SK-N-SH (cell line): ENCODE results near the gene MID1. TPM values are rescaled to one million over a fixed set of nuclear protein-coding genes. Genes with fewer than 3 reads are reported as not detected.

Experiments used
- CTCF ChIA-PET: fragments of 300-600, 350-600 bp; formaldehyde crosslinking; extraction: SDS; loops from one replicate; lab custom pipeline; 2021; lab: Yijun Ruan, JAX
- POLR2A ChIA-PET: fragments of 350-600 bp; sonication (Branson Sonifier 250); formaldehyde crosslinking; extraction: SDS; loops from one replicate; lab custom pipeline; 2020; ENCODE audit warnings: antibody characterized with exemption, inconsistent platforms; lab: Yijun Ruan, JAX
- DNase-seq: peaks from one replicate; pipeline ENCODE4 v3.0.0; 2012
- H2AFZ ChIP-seq: fragments of 200-600 bp; sonication (generic); 2 replicates; pipeline ENCODE4 v1.8.1; 2016; ENCODE audit warnings: antibody characterized with exemption, mild to moderate bottlenecking, low read depth
- H3F3A ChIP-seq: fragments of 200-600 bp; sonication (generic); replicated peaks from 2 replicates; pipeline ENCODE3; 2016; ENCODE audit warnings: antibody characterized with exemption, mild to moderate bottlenecking; ENCODE audit not compliant: insufficient read depth
- H3K27ac ChIP-seq, 2 experiments: fragments of 200-500 bp in 1 of 2; fragments of 200-600 bp in 1 of 2; sonication (Bioruptor generic) in 1 of 2; sonication (generic), shearing (Covaris generic) in 1 of 2; 2 replicates each; pipeline versions ENCODE4 v1.5.1 to v1.6.1; 2014 to 2016; ENCODE audit warnings: low read depth in 2 of 2, inconsistent platforms in 1 of 2, low read length in 1 of 2, mild to moderate bottlenecking in 1 of 2, mixed read lengths in 1 of 2
- H3K27me3 ChIP-seq: fragments of 200-600 bp; sonication (generic), shearing (Covaris generic); 2 replicates; pipeline ENCODE4 v1.6.1; 2016; ENCODE audit warnings: mixed run types; ENCODE audit not compliant: insufficient read depth
- H3K36me3 ChIP-seq, 2 experiments: fragments of 200-500 bp in 1 of 2; fragments of 200-600 bp in 1 of 2; sonication (Bioruptor generic) in 1 of 2; sonication (generic) in 1 of 2; replicated peaks in 1 of 2; 2 replicates each; pipeline versions ENCODE3 to v1.5.1; 2014 to 2016; ENCODE audit warnings: low read length in 1 of 2, mild to moderate bottlenecking in 1 of 2; ENCODE audit not compliant: insufficient read depth in 2 of 2, control insufficient read depth in 1 of 2
- H3K4me1 ChIP-seq, 2 experiments: fragments of 200-500 bp in 1 of 2; fragments of 200-600 bp in 1 of 2; sonication (Bioruptor generic) in 1 of 2; sonication (generic), shearing (Covaris generic) in 1 of 2; 2 replicates each; pipeline versions ENCODE4 v1.5.1 to v1.6.1; 2014 to 2016; ENCODE audit warnings: low read depth in 1 of 2, low read length in 1 of 2, mixed run types in 1 of 2; ENCODE audit not compliant: insufficient read depth in 2 of 2, control insufficient read depth in 1 of 2
- H3K4me2 ChIP-seq: fragments of 200-600 bp; sonication (generic), shearing (Covaris generic); 2 replicates; pipeline ENCODE4 v1.6.1; 2017; ENCODE audit warnings: mixed run types
- H3K4me3 ChIP-seq, 2 experiments: fragments of 200-500 bp in 1 of 2; fragments of 200-600 bp in 1 of 2; sonication (Bioruptor generic) in 1 of 2; sonication (generic), shearing (Covaris generic) in 1 of 2; 2 replicates each; pipeline versions ENCODE4 v1.5.1 to v1.8.1; 2014 to 2016; ENCODE audit warnings: low read depth in 2 of 2, inconsistent platforms in 1 of 2, low read length in 1 of 2, mild to moderate bottlenecking in 1 of 2, mixed read lengths in 1 of 2, moderate library complexity in 1 of 2
- H3K79me2 ChIP-seq: fragments of 200-600 bp; sonication (generic); 2 replicates; pipeline ENCODE4 v1.8.1; 2017; ENCODE audit warnings: mild to moderate bottlenecking; ENCODE audit not compliant: insufficient read depth
- H3K9ac ChIP-seq: fragments of 200-600 bp; sonication (generic); 2 replicates; pipeline ENCODE4 v1.6.1; 2017; ENCODE audit warnings: mixed run types
- H3K9me2 ChIP-seq: fragments of 200-600 bp; sonication (generic); 2 replicates; pipeline ENCODE4 v1.6.1; 2017; ENCODE audit warnings: mixed run types
- H3K9me3 ChIP-seq: fragments of 200-600 bp; sonication (generic); 2 replicates; pipeline ENCODE4 v1.6.1; 2017; ENCODE audit warnings: mixed run types, mild to moderate bottlenecking, moderate library complexity
- H4K20me1 ChIP-seq: fragments of 200-600 bp; sonication (generic); 2 replicates; pipeline ENCODE4 v1.6.1; 2017; ENCODE audit warnings: mild to moderate bottlenecking, mixed run types; ENCODE audit not compliant: insufficient read depth
- ELF1 ChIP-seq: IDR thresholded peaks from 2 replicates; pipeline ENCODE4 v1.4.0; 2012
- FOSL2 ChIP-seq: IDR thresholded peaks from 2 replicates; pipeline ENCODE4 v1.4.0; 2012; ENCODE audit warnings: low read depth, mild to moderate bottlenecking, moderate library complexity, borderline replicate concordance
- FOXM1 ChIP-seq: IDR thresholded peaks from 2 replicates; pipeline ENCODE4 v1.4.0; 2012; ENCODE audit warnings: low read depth, mild to moderate bottlenecking
- GATA2 ChIP-seq: sonication (generic); formaldehyde crosslinking; IDR thresholded peaks from 2 replicates; pipeline ENCODE4 v1.5.0; 2020; ENCODE audit warnings: mild to moderate bottlenecking, missing genetic modification reagents
- IRF3 ChIP-seq: fragments of 150-350 bp; IDR thresholded peaks from 2 replicates; pipeline ENCODE4 v1.6.1; 2016; ENCODE audit warnings: mild to moderate bottlenecking, low read depth, low read length
- MAX ChIP-seq: IDR thresholded peaks from 2 replicates; pipeline ENCODE4 v1.4.0; 2012; ENCODE audit warnings: low read depth
- MEF2A ChIP-seq: IDR thresholded peaks from 2 replicates; pipeline ENCODE4 v1.4.0; 2012; ENCODE audit warnings: low read depth, borderline replicate concordance
- MXI1 ChIP-seq: IDR thresholded peaks from 2 replicates; pipeline ENCODE4 v1.6.1; 2012; ENCODE audit warnings: mild to moderate bottlenecking, low read depth, low read length, improper control_type of control experiment
- RCOR1 ChIP-seq: fragments of 150-350 bp; IDR thresholded peaks from 2 replicates; pipeline ENCODE4 v1.6.1; 2017; ENCODE audit warnings: antibody characterized with exemption, low read length
- REST ChIP-seq: IDR thresholded peaks from 2 replicates; pipeline ENCODE4 v1.6.1; 2012; ENCODE audit warnings: mild to moderate bottlenecking, low read depth, low read length, moderate library complexity
- RFX5 ChIP-seq: IDR thresholded peaks from 2 replicates; pipeline ENCODE4 v1.6.1; 2012; ENCODE audit warnings: mild to moderate bottlenecking, improper control_type of control experiment, low read length
- RXRA ChIP-seq: IDR thresholded peaks from 2 replicates; pipeline ENCODE4 v1.4.0; 2012; ENCODE audit warnings: low read depth, mild to moderate bottlenecking, borderline replicate concordance
- SIN3A ChIP-seq: IDR thresholded peaks from 2 replicates; pipeline ENCODE4 v1.6.1; 2012; ENCODE audit warnings: low read depth, mild to moderate bottlenecking, low read length, moderate library complexity, borderline replicate concordance
- TCF12 ChIP-seq: IDR thresholded peaks from 2 replicates; pipeline ENCODE4 v1.4.0; 2012
- USF1 ChIP-seq: IDR thresholded peaks from 2 replicates; pipeline ENCODE4 v1.4.0; 2012; ENCODE audit warnings: low read depth, borderline replicate concordance
- USF2 ChIP-seq: fragments of 150-350 bp; IDR thresholded peaks from 2 replicates; pipeline ENCODE4 v1.6.1; 2017; ENCODE audit warnings: antibody characterized with exemption, low read length, low read depth, borderline replicate concordance
- YY1 ChIP-seq: IDR thresholded peaks from 2 replicates; pipeline ENCODE4 v1.4.0; 2012; ENCODE audit warnings: low read depth, mild to moderate bottlenecking
- WGBS: methylation state at CpG from one replicate; pipeline ENCODE4 v1.1.6; 2017; ENCODE audit warnings: low lambda C conversion rate; 5-methylcytosine and 5-hydroxymethylcytosine counted together
- polyA plus RNA-seq, 3 experiments: library from polyadenylated mRNA; depleted of rRNA; stranded (reverse); fragments of >200 nt; gene quantifications; 2 replicates each; pipeline ENCODE4 v1.2.3, GENCODE V29; 2012

The MID1 gene
- polyA plus RNA-seq, 1 of the 3 experiments (the other 2 are of a cell fraction), result 10.4 TPM

- ChIA-PET CTCF (no interaction called here), POLR2A (no interaction called here)
- Histone ChIP-seq H3K27ac (no peak overlapping the region), H3K4me3 (no peak overlapping the region), H4K20me1 (no peaks in the 10 kb centered on the region), H3K9me3 (no peaks in the 10 kb centered on the region), H3F3A (peaks cover 5% of the 10 kb centered on the region), H3K4me1 (no peaks in the 10 kb centered on the region; a peak in 1 of 4 replicates), H2AFZ (no peak overlapping the region), H3K27me3 (no peaks in the 10 kb centered on the region), H3K36me3 (no peaks in the 10 kb centered on the region), H3K79me2 (no peaks in the 10 kb centered on the region), H3K9me2 (no peaks in the 10 kb centered on the region), H3K4me2 (no peak overlapping the region), H3K9ac (no peak overlapping the region)
- TF ChIP-seq RFX5 (no peak), FOXM1 (no peak), MEF2A (no peak), FOSL2 (no peak), ELF1 (no peak), USF1 (no peak), IRF3 (no peak), MXI1 (no peak), MAX (no peak)
- WGBS, result 55% methylated on average over 3 of the region's 3 CpGs
- DNase-seq, result no peak
Measured at GRCh38 chrX:10509397-10509796, 111.0 kb downstream of the MID1 start.

GRCh38 chrX:10508891-10509290 is 111.5 kb downstream of the MID1 start:
- H3K4me2 ChIP-seq, result no peak overlapping the region
- no peak overlapping the region for H2AFZ ChIP-seq
- H3K9ac ChIP-seq, result no peak overlapping the region
- DNase-seq, result no peak
- ChIA-PET POLR2A (no interaction called here), CTCF (no interaction called here)
- H3K27ac ChIP-seq, result no peak overlapping the region
- H3K4me3 ChIP-seq, result no peak overlapping the region
- no peaks in the 10 kb centered on the region for H3K36me3 ChIP-seq
- no peaks in the 10 kb centered on the region for H4K20me1 ChIP-seq
- no peaks in the 10 kb centered on the region for H3K9me2 ChIP-seq
- H3K4me1 ChIP-seq, result no peaks in the 10 kb centered on the region; a peak in 1 of 4 replicates
- TF ChIP-seq YY1 (no peak), REST (no peak), RFX5 (no peak), RCOR1 (no peak), SIN3A (no peak), RXRA (no peak), MXI1 (no peak), GATA2 (CRISPR knock-in tag) (no peak), USF2 (no peak), TCF12 (no peak)
- peaks cover 5% of the 10 kb centered on the region for H3F3A ChIP-seq
- H3K27me3 ChIP-seq, result no peaks in the 10 kb centered on the region
- H3K9me3 ChIP-seq, result no peaks in the 10 kb centered on the region
- no peaks in the 10 kb centered on the region for H3K79me2 ChIP-seq
